ENCODE results near the gene SNRPN.

DNA sequence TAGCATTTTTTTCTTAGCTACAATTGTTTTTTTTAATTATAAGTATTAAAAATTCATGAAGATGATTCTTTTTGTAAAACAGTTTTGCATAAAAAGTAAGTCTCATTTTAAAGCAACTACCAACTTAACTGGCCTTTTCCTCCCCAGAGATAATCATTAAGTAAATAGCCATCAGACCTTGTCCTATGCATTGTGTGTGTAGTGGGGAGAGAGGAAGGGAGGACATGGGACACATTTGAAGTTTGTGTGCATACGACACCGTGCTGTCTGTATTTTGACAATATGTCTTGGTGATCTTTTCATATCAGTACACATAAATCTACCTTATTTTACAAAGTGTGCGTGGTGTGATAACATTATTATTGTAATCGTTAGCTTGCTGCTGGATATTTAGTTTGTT is 8.1 kb downstream of the SNRPN start:
- TF ChIP-seq TBP (optimal IDR thresholded peaks at IDR 0.05; ENCODE audit: low read depth, low read length) (no peak), ZNF274 (IDR thresholded peaks at IDR 0.05; ENCODE audit: borderline replicate concordance, low read depth, low read length) (no peak), NR1H2 (CRISPR knock-in tag; IDR thresholded peaks at IDR 0.05) (no peak), ZBTB7A (IDR thresholded peaks at IDR 0.05; ENCODE audit: borderline replicate concordance, control insufficient read depth, low read depth, low read length) (no peak), TBL1XR1 (IDR thresholded peaks at IDR 0.05; ENCODE audit: low read length in 2 of 2) (no peak), FOXA1 (IDR thresholded peaks at IDR 0.05; ENCODE audit: borderline replicate concordance) (no peak), ZNF347 (CRISPR knock-in tag; IDR thresholded peaks at IDR 0.05; ENCODE audit: low read depth) (no peak), CBX3 (IDR thresholded peaks at IDR 0.05; ENCODE audit: borderline replicate concordance in 1 of 2, low read length in 2 of 2) (no peak)
- TF ChIP-seq, protein P1, sequence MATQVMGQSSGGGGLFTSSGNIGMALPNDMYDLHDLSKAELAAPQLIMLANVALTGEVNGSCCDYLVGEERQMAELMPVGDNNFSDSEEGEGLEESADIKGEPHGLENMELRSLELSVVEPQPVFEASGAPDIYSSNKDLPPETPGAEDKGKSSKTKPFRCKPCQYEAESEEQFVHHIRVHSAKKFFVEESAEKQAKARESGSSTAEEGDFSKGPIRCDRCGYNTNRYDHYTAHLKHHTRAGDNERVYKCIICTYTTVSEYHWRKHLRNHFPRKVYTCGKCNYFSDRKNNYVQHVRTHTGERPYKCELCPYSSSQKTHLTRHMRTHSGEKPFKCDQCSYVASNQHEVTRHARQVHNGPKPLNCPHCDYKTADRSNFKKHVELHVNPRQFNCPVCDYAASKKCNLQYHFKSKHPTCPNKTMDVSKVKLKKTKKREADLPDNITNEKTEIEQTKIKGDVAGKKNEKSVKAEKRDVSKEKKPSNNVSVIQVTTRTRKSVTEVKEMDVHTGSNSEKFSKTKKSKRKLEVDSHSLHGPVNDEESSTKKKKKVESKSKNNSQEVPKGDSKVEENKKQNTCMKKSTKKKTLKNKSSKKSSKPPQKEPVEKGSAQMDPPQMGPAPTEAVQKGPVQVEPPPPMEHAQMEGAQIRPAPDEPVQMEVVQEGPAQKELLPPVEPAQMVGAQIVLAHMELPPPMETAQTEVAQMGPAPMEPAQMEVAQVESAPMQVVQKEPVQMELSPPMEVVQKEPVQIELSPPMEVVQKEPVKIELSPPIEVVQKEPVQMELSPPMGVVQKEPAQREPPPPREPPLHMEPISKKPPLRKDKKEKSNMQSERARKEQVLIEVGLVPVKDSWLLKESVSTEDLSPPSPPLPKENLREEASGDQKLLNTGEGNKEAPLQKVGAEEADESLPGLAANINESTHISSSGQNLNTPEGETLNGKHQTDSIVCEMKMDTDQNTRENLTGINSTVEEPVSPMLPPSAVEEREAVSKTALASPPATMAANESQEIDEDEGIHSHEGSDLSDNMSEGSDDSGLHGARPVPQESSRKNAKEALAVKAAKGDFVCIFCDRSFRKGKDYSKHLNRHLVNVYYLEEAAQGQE (IDR thresholded peaks at IDR 0.05; ENCODE audit: borderline replicate concordance): no peak
- TF ChIP-seq, protein P1 (CRISPR knock-in tag; IDR thresholded peaks at IDR 0.05; ENCODE audit: low read depth): no peak
